Fibroblast of mammary gland (primary cell): ENCODE data around the gene CASP4.

Experiments
- DNase-seq: peaks from one replicate; pipeline ENCODE4 v3.0.0-alpha.2; 2010; ENCODE audit warnings: low read depth
- H3K4me3 ChIP-seq: 2 replicates; pipeline ENCODE4 v1.5.1; 2011; ENCODE audit warnings: low read depth, mild to moderate bottlenecking, low read length, moderate library complexity; ENCODE audit not compliant: control insufficient read depth
- CTCF ChIP-seq: conservative IDR thresholded peaks from 2 replicates; pipeline ENCODE4 v1.5.1; 2011; ENCODE audit warnings: low read depth, low read length, inconsistent platforms; ENCODE audit not compliant: control insufficient read depth, insufficient read depth

CASP4 gene

GRCh38 chr11:104895634-104896033 lies 72.7 kb downstream of the CASP4 start:
- no peak overlapping the region for H3K4me3 ChIP-seq
- DNase-seq: no peak
- TF ChIP-seq CTCF: no peak

DNA sequence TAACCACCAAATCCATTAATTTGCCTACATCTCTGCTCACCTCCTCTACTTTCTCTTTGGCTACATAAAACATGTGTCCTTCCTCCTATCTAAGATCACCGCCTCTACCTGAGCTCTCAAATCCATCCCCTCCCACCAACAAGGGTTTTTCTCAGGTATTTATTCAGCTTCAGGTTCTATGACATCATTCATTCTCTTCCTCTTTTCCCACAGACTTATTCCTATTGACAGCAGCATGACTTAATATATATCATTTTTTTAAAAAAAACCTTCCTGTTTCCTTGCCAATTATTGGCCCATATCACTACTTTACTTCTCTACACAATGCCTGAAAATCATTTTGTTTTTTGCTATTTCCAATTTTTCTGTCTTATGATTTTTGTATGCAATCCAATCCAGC lies 74.5 kb downstream of the CASP4 start:
- DNase-seq: no peak
- H3K4me3 ChIP-seq: no peak overlapping the region
- TF ChIP-seq CTCF: no peak
